ENCODE data around the gene MSX2.

MSX2 gene

DNA sequence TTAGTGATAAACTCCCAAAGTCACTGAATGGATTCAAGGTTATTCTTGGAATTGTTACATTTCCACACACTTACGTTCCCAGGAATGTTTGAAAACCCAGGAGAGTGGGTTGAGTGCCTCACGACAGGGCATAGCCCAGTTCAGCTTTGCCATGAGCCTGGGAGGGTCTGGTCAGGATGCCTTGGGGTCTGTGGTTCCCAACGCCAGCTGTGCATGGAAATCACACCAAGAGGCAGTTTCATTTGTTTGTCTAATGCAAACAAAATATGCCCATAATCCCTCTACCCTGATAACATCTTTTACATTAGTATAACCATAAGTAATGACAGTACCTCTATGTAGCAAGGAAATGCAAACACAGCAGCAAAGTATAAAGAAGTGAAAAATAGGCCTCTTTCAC lies 25.3 kb upstream of the MSX2 start:
- no peak for TF ChIP-seq GATA3 (IDR thresholded peaks at IDR 0.05; ENCODE audit: low read depth, low read length)
- TF ChIP-seq GATA2 (IDR thresholded peaks at IDR 0.05; ENCODE audit: low read depth, low read length) = 0 out of 2 replicates have a peak, but pooled peaks have one; percentile 23

DNA sequence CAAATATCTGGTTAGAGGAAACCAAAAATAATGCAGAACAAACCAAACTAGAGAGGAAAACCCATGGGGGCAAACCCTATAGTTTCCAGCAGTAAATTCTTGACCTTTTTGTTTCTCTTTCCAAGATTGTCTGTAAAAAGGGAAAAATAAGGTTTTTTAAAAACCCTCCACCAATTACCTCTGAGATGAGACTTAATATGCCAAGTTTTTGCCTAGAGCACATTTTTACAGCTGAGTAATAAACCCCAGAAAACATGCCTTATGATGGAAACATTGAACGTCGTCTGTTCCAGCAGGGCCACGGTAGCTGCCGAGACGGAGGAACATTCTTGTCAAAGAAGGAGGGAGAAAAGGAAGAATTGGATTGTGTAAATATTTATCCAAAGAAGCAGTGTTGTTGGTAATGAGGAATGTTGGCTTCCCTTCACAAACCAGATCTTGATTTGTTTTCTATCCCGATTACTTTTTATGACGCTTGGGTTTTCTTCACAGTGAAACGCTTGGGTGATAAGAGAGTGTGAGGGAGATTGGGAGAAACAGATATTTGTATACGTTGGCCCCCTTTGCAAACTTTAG lies 17.3 kb upstream of the MSX2 start:
- TF ChIP-seq GATA3 (IDR thresholded peaks at IDR 0.05; ENCODE audit: low read depth, low read length) (no peak), GATA2 (IDR thresholded peaks at IDR 0.05; ENCODE audit: low read depth, low read length) (no peak)

DNA sequence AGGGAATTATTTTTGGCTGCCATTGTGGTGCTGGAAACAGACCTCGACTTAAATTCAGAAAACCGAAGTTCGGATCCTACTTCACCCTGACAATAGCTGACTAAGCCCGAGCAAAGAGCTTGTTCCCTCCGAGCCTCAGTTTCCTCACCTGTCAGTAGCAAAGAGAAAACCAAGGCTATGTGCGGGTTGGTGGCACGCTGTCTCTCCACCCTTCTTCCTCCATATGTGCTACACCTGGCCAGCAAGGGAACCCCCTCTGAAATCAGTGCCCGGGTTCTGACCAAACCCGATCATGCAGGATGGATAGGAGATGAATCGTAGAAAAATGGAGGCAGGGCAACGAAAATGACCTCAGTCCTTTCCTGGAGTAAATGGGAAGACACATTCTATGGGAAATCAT lies 16.7 kb upstream of the MSX2 start:
- TF ChIP-seq GATA2 (IDR thresholded peaks at IDR 0.05; ENCODE audit: low read depth, low read length) (no peak), GATA3 (IDR thresholded peaks at IDR 0.05; ENCODE audit: low read depth, low read length) (no peak)

- TF ChIP-seq GATA3 (IDR thresholded peaks at IDR 0.05; ENCODE audit: low read depth, low read length) (no peak), GATA2 (IDR thresholded peaks at IDR 0.05; ENCODE audit: low read depth, low read length) (no peak)
Observed at GRCh38 chr5:174708476-174709207, 15.7 kb upstream of the MSX2 start.

GRCh38 chr5:174714751-174715150 lies 9.6 kb upstream of the MSX2 start:
- no peak for TF ChIP-seq GATA2 (IDR thresholded peaks at IDR 0.05; ENCODE audit: low read depth, low read length)
- no peak for TF ChIP-seq GATA3 (IDR thresholded peaks at IDR 0.05; ENCODE audit: low read depth, low read length)

DNA sequence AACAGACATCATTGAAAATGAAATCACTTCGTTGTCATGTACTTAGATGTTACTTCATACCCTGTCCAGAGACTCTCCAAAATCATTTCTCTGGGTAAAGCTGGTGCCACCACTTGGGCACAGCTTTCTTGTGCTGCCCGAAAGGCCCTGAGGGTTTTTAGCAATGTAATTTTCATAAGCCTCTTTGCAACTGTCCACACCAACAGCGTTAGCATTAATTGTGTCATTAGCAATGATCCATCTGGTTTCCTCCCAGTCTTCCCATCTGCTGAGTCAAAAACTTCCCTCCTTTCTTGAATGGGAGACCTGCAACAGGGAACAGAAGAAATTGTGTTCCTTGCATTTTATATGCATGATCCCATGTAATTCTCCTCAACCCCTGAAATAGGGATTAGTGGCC lies 8.6 kb upstream of the MSX2 start:
- TF ChIP-seq GATA3 (IDR thresholded peaks at IDR 0.05; ENCODE audit: low read depth, low read length) = no peak

- TF ChIP-seq GATA2 (IDR thresholded peaks at IDR 0.05; ENCODE audit: low read depth, low read length) (no peak), GATA3 (IDR thresholded peaks at IDR 0.05; ENCODE audit: low read depth, low read length) (no peak)
Observed at GRCh38 chr5:174717826-174718455, 6.4 kb upstream of the MSX2 start.

GRCh38 chr5:174718880-174719610 lies 5.3 kb upstream of the MSX2 start:
- TF ChIP-seq GATA2 (IDR thresholded peaks at IDR 0.05; ENCODE audit: low read depth, low read length) (peak; percentile 55; the same call in 1 of the 2 replicates), GATA3 (IDR thresholded peaks at IDR 0.05; ENCODE audit: low read depth, low read length) (no peak)

DNA sequence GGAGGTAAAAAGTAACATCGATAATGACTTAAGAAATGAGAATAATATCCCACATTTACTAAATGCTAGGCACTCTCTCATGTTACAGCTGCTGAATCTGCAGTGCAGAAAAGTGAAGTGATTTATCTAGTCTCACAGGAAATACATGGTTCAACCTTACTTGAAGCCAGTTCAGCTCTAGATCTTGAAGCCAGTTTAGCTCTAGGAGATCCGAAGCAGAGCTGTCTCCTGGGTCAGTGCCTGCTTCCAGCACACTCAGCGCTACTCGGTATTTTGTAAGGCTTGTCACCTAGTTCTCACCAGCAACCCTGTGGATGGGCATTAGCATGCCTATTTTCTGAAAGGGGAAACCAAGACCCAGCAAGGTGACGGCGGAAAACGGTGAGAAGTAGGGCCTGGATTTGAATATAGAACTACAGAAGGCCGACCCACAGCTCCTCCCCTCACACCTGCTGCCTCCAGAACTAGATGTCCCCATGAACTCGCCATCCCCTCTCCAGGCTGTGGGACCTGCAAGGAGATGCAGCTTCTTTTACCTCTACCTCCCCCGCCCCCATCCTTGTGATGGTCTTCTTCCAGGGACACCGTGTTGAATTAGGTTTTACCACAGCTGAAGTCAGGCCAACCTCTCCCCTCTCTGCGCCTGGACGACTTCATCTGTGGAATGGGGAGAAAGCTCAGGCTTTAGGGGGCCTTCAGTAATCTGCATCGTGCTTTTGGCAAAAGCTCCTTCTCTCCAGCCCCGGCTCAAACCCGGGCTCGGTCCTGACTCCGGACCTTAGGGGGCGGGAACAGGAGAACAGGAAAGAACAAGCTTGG lies 4.4 kb upstream of the MSX2 start:
- TF ChIP-seq GATA3 (IDR thresholded peaks at IDR 0.05; ENCODE audit: low read depth, low read length) (no peak), GATA2 (IDR thresholded peaks at IDR 0.05; ENCODE audit: low read depth, low read length) (no peak)

DNA sequence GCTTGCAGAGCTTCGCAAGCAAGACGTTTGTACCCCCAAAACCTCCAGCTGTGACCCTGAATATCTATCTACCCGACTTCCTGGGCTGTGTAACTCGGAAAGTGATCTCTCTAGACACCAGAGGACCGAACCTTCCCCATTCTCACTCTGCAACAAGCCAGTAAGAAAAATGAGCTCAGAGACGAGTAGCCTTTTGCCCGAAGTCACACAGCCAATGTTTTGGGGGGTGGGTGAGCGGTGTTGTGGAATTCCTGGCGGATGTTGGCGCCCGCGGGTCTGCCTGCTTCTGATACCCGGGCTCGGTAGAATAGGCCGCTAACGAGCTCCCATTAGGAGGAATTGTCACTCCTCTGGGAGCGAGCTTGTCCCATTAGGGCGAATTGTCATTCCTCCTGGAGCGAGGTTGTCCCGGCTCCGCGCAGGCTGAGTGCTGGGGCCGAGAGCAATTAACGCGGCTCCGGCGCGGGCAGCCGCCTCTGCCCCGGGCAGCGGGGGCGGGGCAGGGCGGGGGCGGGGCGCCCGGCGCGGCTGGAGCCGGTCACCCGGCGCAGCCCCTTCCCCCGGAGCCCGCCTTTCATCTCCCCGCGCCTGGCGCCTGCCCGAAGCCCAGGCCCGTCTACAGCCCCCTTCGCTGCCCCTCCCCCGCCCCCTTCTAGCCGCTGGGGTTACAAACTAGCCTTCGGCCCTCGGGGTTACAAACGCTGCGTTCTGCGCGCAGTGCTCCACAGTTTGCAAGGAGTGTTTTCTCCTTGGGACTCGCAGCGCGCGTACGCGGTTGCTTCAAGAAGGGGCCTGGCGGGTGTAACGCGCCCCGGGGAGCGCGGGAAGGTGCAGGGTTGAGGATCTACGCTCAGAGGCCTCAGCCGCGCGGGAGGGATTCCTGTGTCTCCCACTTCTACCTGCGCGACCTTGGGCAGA lies 3.5 kb upstream of the MSX2 start:
- no peak for TF ChIP-seq GATA3 (IDR thresholded peaks at IDR 0.05; ENCODE audit: low read depth, low read length)
- no peak for TF ChIP-seq GATA2 (IDR thresholded peaks at IDR 0.05; ENCODE audit: low read depth, low read length)

GRCh38 chr5:174721530-174722432 lies 2.6 kb upstream of the MSX2 start:
- TF ChIP-seq GATA2 (IDR thresholded peaks at IDR 0.05; ENCODE audit: low read depth, low read length) = no peak
- TF ChIP-seq GATA3 (IDR thresholded peaks at IDR 0.05; ENCODE audit: low read depth, low read length) = no peak

DNA sequence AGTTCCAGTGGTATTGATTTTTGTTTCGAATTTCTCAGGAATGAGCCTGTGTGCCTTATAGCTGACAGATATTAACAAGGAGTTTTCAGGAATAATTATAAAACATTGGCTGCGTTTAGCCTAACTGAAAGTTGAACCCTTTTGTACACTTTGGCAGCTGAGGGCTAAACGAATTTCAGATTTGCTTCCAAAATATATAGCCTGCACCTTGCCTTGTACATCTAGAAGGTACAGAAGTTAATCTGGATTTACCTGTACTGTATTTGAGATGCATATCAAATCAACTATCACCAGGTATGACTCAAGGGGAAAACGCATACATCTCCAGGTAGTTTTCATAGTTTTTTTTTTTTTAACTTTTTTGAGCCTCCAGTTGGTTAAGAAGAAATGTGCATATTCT lies 1.9 kb upstream of the MSX2 start:
- TF ChIP-seq GATA3 (IDR thresholded peaks at IDR 0.05; ENCODE audit: low read depth, low read length) = no peak
- no peak for TF ChIP-seq GATA2 (IDR thresholded peaks at IDR 0.05; ENCODE audit: low read depth, low read length)

Data from SH-SY5Y (cell line).